Loucy (cell line): Measurements from ENCODE around the gene TSG101.

ENCODE experiments used
- H2AFZ ChIP-seq: fragments of 200-600 bp; sonication (generic); 2 replicates; pipeline ENCODE4 v1.6.0; 2016; ENCODE audit warnings: antibody characterized with exemption, mild to moderate bottlenecking, low read length, moderate library complexity
- H3F3A ChIP-seq: fragments of 200-600 bp; 2 replicates; pipeline ENCODE4 v1.6.0; 2016; ENCODE audit warnings: antibody characterized with exemption, low read depth, mild to moderate bottlenecking
- H3K27me3 ChIP-seq: fragments of 200-600 bp; sonication (generic); 2 replicates; pipeline ENCODE4 v1.6.1; 2014; ENCODE audit warnings: low read length, mild to moderate bottlenecking; ENCODE audit not compliant: insufficient read depth, poor library complexity, severe bottlenecking
- H3K36me3 ChIP-seq: fragments of 200-600 bp; sonication (generic); 2 replicates; pipeline ENCODE4 v1.6.1; 2016; ENCODE audit warnings: low read length; ENCODE audit not compliant: insufficient read depth
- H3K4me1 ChIP-seq: fragments of 200-600 bp; sonication (generic); 2 replicates; pipeline ENCODE4 v1.5.1; 2014; ENCODE audit warnings: low read length, mild to moderate bottlenecking; ENCODE audit not compliant: insufficient read depth, poor library complexity, severe bottlenecking
- H3K4me2 ChIP-seq: fragments of 200-600 bp; sonication (generic); 2 replicates; pipeline ENCODE4 v1.6.0; 2014; ENCODE audit warnings: antibody characterized with exemption, low read length, low read depth, mild to moderate bottlenecking; ENCODE audit not compliant: poor library complexity, severe bottlenecking
- H3K4me3 ChIP-seq: fragments of 200-600 bp; sonication (generic); 2 replicates; pipeline ENCODE4 v1.5.1; 2014; ENCODE audit warnings: low read length, mild to moderate bottlenecking, mixed read lengths; ENCODE audit not compliant: poor library complexity, severe bottlenecking
- H3K79me2 ChIP-seq: fragments of 200-600 bp; sonication (generic); 2 replicates; pipeline ENCODE4 v1.6.1; 2014; ENCODE audit warnings: low read length; ENCODE audit not compliant: insufficient read depth
- H3K9ac ChIP-seq: fragments of 200-600 bp; sonication (generic); 2 replicates; pipeline ENCODE4 v1.6.0; 2014; ENCODE audit warnings: mild to moderate bottlenecking, low read depth, low read length, moderate library complexity; ENCODE audit not compliant: poor library complexity, severe bottlenecking
- H3K9me2 ChIP-seq: fragments of 200-600 bp; sonication (generic); replicated peaks from 2 replicates; pipeline ENCODE4 v1.6.1; 2016; ENCODE audit warnings: low read depth, low read length, mixed read lengths
- H3K9me3 ChIP-seq: fragments of 200-600 bp; sonication (generic); 2 replicates; pipeline ENCODE4 v1.6.1; 2014; ENCODE audit warnings: mild to moderate bottlenecking, antibody characterized with exemption, low read length, low read depth; ENCODE audit not compliant: insufficient read depth
- H4K20me1 ChIP-seq: fragments of 200-600 bp; sonication (generic); 2 replicates; pipeline ENCODE4 v1.6.0; 2014; ENCODE audit warnings: antibody characterized with exemption, low read length, mild to moderate bottlenecking; ENCODE audit not compliant: insufficient read depth, poor library complexity, severe bottlenecking
- CTCF ChIP-seq: fragments of 200-600 bp; sonication (generic); conservative IDR thresholded peaks from 2 replicates; pipeline ENCODE4 v1.5.1; 2014; ENCODE audit warnings: mild to moderate bottlenecking, antibody characterized with exemption, low read length
- EZH2phosphoT487 ChIP-seq: fragments of 200-600 bp; IDR thresholded peaks from 2 replicates; pipeline ENCODE4 v1.6.1; 2018; ENCODE audit warnings: antibody characterized with exemption, mild to moderate bottlenecking, moderate library complexity, borderline replicate concordance

Gene TSG101

GRCh38 chr11:18526130-18526520 lies 617 bp downstream of the TSG101 start:
- Histone ChIP-seq H4K20me1 (peaks cover 6% of the 10 kb centered on the region), H3K4me3 (peak overlapping the region; percentile 90), H3K9ac (peak overlapping the region; percentile 84), H3K79me2 (peaks cover 50% of the 10 kb centered on the region), H3F3A (peaks cover 7% of the 10 kb centered on the region; the same call in 1 of the 2 replicates), H3K9me3 (no peaks in the 10 kb centered on the region), H3K36me3 (no peaks in the 10 kb centered on the region), H2AFZ (peak overlapping the region; percentile 84), H3K27me3 (no peaks in the 10 kb centered on the region), H3K4me2 (peak overlapping the region; percentile 88), H3K9me2 (no peaks in the 10 kb centered on the region), H3K4me1 (peaks cover 28% of the 10 kb centered on the region)
- TF ChIP-seq EZH2phosphoT487: no peak

- H4K20me1 ChIP-seq: peaks cover 6% of the 10 kb centered on the region
- H3K4me3 ChIP-seq: peak overlapping the region; percentile 29
- H3K4me1 ChIP-seq: peaks cover 31% of the 10 kb centered on the region
- H2AFZ ChIP-seq: no peak overlapping the region
- no peaks in the 10 kb centered on the region for H3K9me3 ChIP-seq
- peaks cover 50% of the 10 kb centered on the region for H3K79me2 ChIP-seq
- H3K36me3 ChIP-seq: no peaks in the 10 kb centered on the region
- TF ChIP-seq EZH2phosphoT487 (no peak), CTCF (no peak)
- H3K4me2 ChIP-seq: peak overlapping the region; percentile 44
- H3F3A ChIP-seq: peaks cover 7% of the 10 kb centered on the region; the same call in 1 of the 2 replicates
- H3K9me2 ChIP-seq: no peaks in the 10 kb centered on the region
- no peak overlapping the region for H3K9ac ChIP-seq
- no peaks in the 10 kb centered on the region for H3K27me3 ChIP-seq
These were observed 2.5 kb downstream of the TSG101 start for GRCh38 chr11:18524248-18524647.

GRCh38 chr11:18523084-18523483 lies 3.7 kb downstream of the TSG101 start:
- no peaks in the 10 kb centered on the region for H3K36me3 ChIP-seq
- H3K9me2 ChIP-seq: no peaks in the 10 kb centered on the region
- peaks cover 6% of the 10 kb centered on the region for H4K20me1 ChIP-seq
- TF ChIP-seq CTCF (no peak), EZH2phosphoT487 (no peak)
- H3K4me3 ChIP-seq: no peak overlapping the region
- peaks cover 7% of the 10 kb centered on the region; the same call in 1 of the 2 replicates for H3F3A ChIP-seq
- no peak overlapping the region for H3K9ac ChIP-seq
- H3K4me1 ChIP-seq: peaks cover 31% of the 10 kb centered on the region
- H3K79me2 ChIP-seq: peaks cover 50% of the 10 kb centered on the region
- H3K9me3 ChIP-seq: no peaks in the 10 kb centered on the region
- no peak overlapping the region for H3K4me2 ChIP-seq
- no peaks in the 10 kb centered on the region for H3K27me3 ChIP-seq
- no peak overlapping the region for H2AFZ ChIP-seq

GRCh38 chr11:18522388-18522787 lies 4.4 kb downstream of the TSG101 start:
- no peak overlapping the region for H3K4me2 ChIP-seq
- peaks cover 24% of the 10 kb centered on the region for H3K4me1 ChIP-seq
- H3K9me3 ChIP-seq: no peaks in the 10 kb centered on the region
- H3K9me2 ChIP-seq: no peaks in the 10 kb centered on the region
- peaks cover 6% of the 10 kb centered on the region for H4K20me1 ChIP-seq
- H3K79me2 ChIP-seq: peaks cover 46% of the 10 kb centered on the region
- H3K27me3 ChIP-seq: no peaks in the 10 kb centered on the region
- no peak overlapping the region for H3K9ac ChIP-seq
- H3K36me3 ChIP-seq: no peaks in the 10 kb centered on the region; the same call in 1 of the 2 replicates
- TF ChIP-seq EZH2phosphoT487 (no peak), CTCF (peak; percentile 47)
- H3F3A ChIP-seq: peaks cover 1% of the 10 kb centered on the region; the same call in 1 of the 2 replicates
- H2AFZ ChIP-seq: no peak overlapping the region
- no peak overlapping the region for H3K4me3 ChIP-seq
